Spinal cord (tissue), 10 donors: ENCODE measurements around the gene DHRS3. TPM values are rescaled to one million over a fixed set of nuclear protein-coding genes. Genes with fewer than 3 reads are reported as not detected.

ENCODE experiments used
- DNase-seq, 6 donors: peaks; one replicate each; pipeline versions ENCODE4 v3.0.0 to v3.0.0-alpha.2; 2013 to 2015; ENCODE audit warnings: low spot score in 6 of 6, low read depth in 4 of 6
- H3K27ac ChIP-seq: one replicate; pipeline ENCODE4 v1.5.1; 2013; ENCODE audit warnings: low read depth, low read length, control low read depth
- H3K27me3 ChIP-seq: one replicate; pipeline ENCODE4 v1.6.1; 2013; ENCODE audit warnings: low read length; ENCODE audit not compliant: control insufficient read depth, insufficient read depth
- H3K36me3 ChIP-seq: one replicate; pipeline ENCODE4 v1.6.1; 2013; ENCODE audit warnings: low read length; ENCODE audit not compliant: control insufficient read depth, insufficient read depth
- H3K4me1 ChIP-seq: one replicate; pipeline ENCODE4 v1.6.1; 2013; ENCODE audit warnings: low read length; ENCODE audit not compliant: control insufficient read depth, insufficient read depth
- H3K4me3 ChIP-seq: one replicate; pipeline ENCODE4 v1.5.1; 2013; ENCODE audit warnings: low read depth, low read length, control low read depth
- H3K9me3 ChIP-seq: one replicate; pipeline ENCODE4 v1.6.1; 2013; ENCODE audit warnings: low read length; ENCODE audit not compliant: control insufficient read depth, insufficient read depth
- WGBS: methylation state at CpG from one replicate; pipeline ENCODE4 v1.1.5; 2013; ENCODE audit warnings: missing lambda C conversion rate; ENCODE audit not compliant: insufficient coverage; 5-methylcytosine and 5-hydroxymethylcytosine counted together
- polyA plus RNA-seq, 2 donors: library from polyadenylated mRNA; unstranded; fragments of 120-200 nt; gene quantifications; one replicate each; pipeline ENCODE4 v1.2.1, GENCODE V29; 2013; ENCODE audit not compliant: insufficient read length in 2 of 2
- total RNA-seq, 2 donors: library from RNA; depleted of rRNA in 1 of 2; stranded (reverse); fragments of 120-200 nt in 1 of 2; fragments of >200 nt in 1 of 2; gene quantifications; one replicate each; pipeline versions ENCODE4 v1.2.3 to v1.2.4, GENCODE V29; 2013 to 2014
- donor health status: healthy.

Gene DHRS3
- total and polyA plus RNA-seq, 4 donors = 22.1 to 160 (median 73.3) TPM

- no peak for DNase-seq
- Histone ChIP-seq H3K27me3 (no peaks in the 10 kb centered on the region), H3K4me3 (no peak overlapping the region), H3K4me1 (peaks cover 77% of the 10 kb centered on the region), H3K36me3 (no peaks in the 10 kb centered on the region), H3K9me3 (no peaks in the 10 kb centered on the region), H3K27ac (peak overlapping the region; percentile 17)
Observed at GRCh38 chr1:12551584-12551983, 66.4 kb downstream of the DHRS3 start.

- Histone ChIP-seq H3K36me3 (no peaks in the 10 kb centered on the region), H3K4me1 (peaks cover 62% of the 10 kb centered on the region), H3K4me3 (no peak overlapping the region), H3K27ac (peak overlapping the region; percentile 80), H3K27me3 (no peaks in the 10 kb centered on the region), H3K9me3 (no peaks in the 10 kb centered on the region)
- WGBS = 43% methylated on average over 22 of the region's 31 CpGs
- peak in 2 of 6 donors; percentile 57 to 62 for DNase-seq
Observed at GRCh38 chr1:12549460-12550349, 68.3 kb downstream of the DHRS3 start.

GRCh38 chr1:12548973-12549459, 69.0 kb downstream of the DHRS3 start:
- Histone ChIP-seq H3K27ac (peak overlapping the region; percentile 80), H3K27me3 (no peaks in the 10 kb centered on the region), H3K36me3 (no peaks in the 10 kb centered on the region), H3K9me3 (no peaks in the 10 kb centered on the region), H3K4me3 (no peak overlapping the region), H3K4me1 (peaks cover 56% of the 10 kb centered on the region)
- no peak for DNase-seq
- 44% methylated on average over 24 of the region's 27 CpGs for WGBS

GRCh38 chr1:12548279-12548972, 69.6 kb downstream of the DHRS3 start:
- WGBS = 87% methylated on average over 13 of the region's 14 CpGs
- no peak for DNase-seq
- H3K9me3 ChIP-seq = no peaks in the 10 kb centered on the region
- H3K36me3 ChIP-seq = no peaks in the 10 kb centered on the region
- H3K4me1 ChIP-seq = peaks cover 50% of the 10 kb centered on the region
- no peaks in the 10 kb centered on the region for H3K27me3 ChIP-seq
- H3K4me3 ChIP-seq = no peak overlapping the region
- H3K27ac ChIP-seq = peak overlapping the region; percentile 21

GRCh38 chr1:12547586-12548225, 70.3 kb downstream of the DHRS3 start:
- H3K9me3 ChIP-seq = no peaks in the 10 kb centered on the region
- no peak overlapping the region for H3K4me3 ChIP-seq
- H3K36me3 ChIP-seq = no peaks in the 10 kb centered on the region
- no peaks in the 10 kb centered on the region for H3K27me3 ChIP-seq
- WGBS = 94% methylated on average over 19 of the region's 20 CpGs
- peak overlapping the region; percentile 21 for H3K27ac ChIP-seq
- H3K4me1 ChIP-seq = peaks cover 43% of the 10 kb centered on the region
- no peak for DNase-seq

GRCh38 chr1:12546771-12547585, 71.0 kb downstream of the DHRS3 start:
- no peaks in the 10 kb centered on the region for H3K36me3 ChIP-seq
- no peaks in the 10 kb centered on the region for H3K27me3 ChIP-seq
- no peak overlapping the region for H3K27ac ChIP-seq
- no peaks in the 10 kb centered on the region for H3K9me3 ChIP-seq
- WGBS = 52% methylated on average over 11 of the region's 17 CpGs
- no peak overlapping the region for H3K4me3 ChIP-seq
- peaks cover 41% of the 10 kb centered on the region for H3K4me1 ChIP-seq
- DNase-seq = no peak

GRCh38 chr1:12544992-12545391, 73.0 kb downstream of the DHRS3 start:
- Histone ChIP-seq H3K27ac (no peak overlapping the region), H3K36me3 (no peaks in the 10 kb centered on the region), H3K9me3 (no peaks in the 10 kb centered on the region), H3K4me3 (no peak overlapping the region), H3K27me3 (no peaks in the 10 kb centered on the region), H3K4me1 (peaks cover 57% of the 10 kb centered on the region)
- no peak for DNase-seq
- 74% methylated on average over 4 of the region's 8 CpGs for WGBS

GRCh38 chr1:12544357-12544756, 73.7 kb downstream of the DHRS3 start:
- peaks cover 55% of the 10 kb centered on the region for H3K4me1 ChIP-seq

GRCh38 chr1:12543740-12544154, 74.3 kb downstream of the DHRS3 start:
- no CpG with 5 or more reads among the region's 9 CpGs for WGBS
- no peak overlapping the region for H3K4me3 ChIP-seq
- no peaks in the 10 kb centered on the region for H3K27me3 ChIP-seq
- DNase-seq = no peak
- H3K4me1 ChIP-seq = peaks cover 52% of the 10 kb centered on the region
- H3K36me3 ChIP-seq = no peaks in the 10 kb centered on the region
- no peaks in the 10 kb centered on the region for H3K9me3 ChIP-seq
- no peak overlapping the region for H3K27ac ChIP-seq

More at GRCh38 chr1:12544357-12544756, 73.7 kb downstream of the DHRS3 start:
- H3K4me3 ChIP-seq = no peak overlapping the region
- H3K9me3 ChIP-seq = no peaks in the 10 kb centered on the region
- no peaks in the 10 kb centered on the region for H3K27me3 ChIP-seq
- H3K27ac ChIP-seq = no peak overlapping the region
- 25% methylated on average over 2 of the region's 4 CpGs for WGBS
- H3K36me3 ChIP-seq = no peaks in the 10 kb centered on the region
- DNase-seq = no peak
